Hematopoietic multipotent progenitor cell treated with erythropoietin and hydrocortisone succinate and interleukin-3 and kit ligand, for 17 days (in vitro differentiated cells): Measurements from ENCODE around the gene VIPR2.
"Not testable (repeated sequence)": the region's sequence is repeated elsewhere in the genome, so short reads cannot be mapped to it uniquely, and the experiment has no call there.

Experiments used
- DNase-seq: peaks from one replicate; pipeline ENCODE4 v3.0.0-alpha.2; 2015; ENCODE audit warnings: low spot score

The VIPR2 gene

GRCh38 chr7:159104188-159104920 is 40.3 kb downstream of the VIPR2 start:
- no peak for DNase-seq

GRCh38 chr7:159103382-159104187 is 41.1 kb downstream of the VIPR2 start:
- no peak for DNase-seq

- DNase-seq: no peak
Observed at GRCh38 chr7:159102681-159103381, 41.8 kb downstream of the VIPR2 start.

GRCh38 chr7:159101661-159102091 is 43.0 kb downstream of the VIPR2 start:
- not testable (repeated sequence) for DNase-seq

GRCh38 chr7:159101083-159101395 is 43.6 kb downstream of the VIPR2 start:
- DNase-seq: not testable (repeated sequence)

- not testable (repeated sequence) for DNase-seq
Observed at GRCh38 chr7:159100281-159101082, 44.2 kb downstream of the VIPR2 start.

- DNase-seq: no peak
Observed at GRCh38 chr7:159099711-159100231, 44.9 kb downstream of the VIPR2 start.

GRCh38 chr7:159098811-159099655 is 45.6 kb downstream of the VIPR2 start:
- no peak for DNase-seq

GRCh38 chr7:159098424-159098786 is 46.3 kb downstream of the VIPR2 start:
- DNase-seq: no peak

GRCh38 chr7:159097661-159098423 is 46.8 kb downstream of the VIPR2 start:
- DNase-seq: no peak

GRCh38 chr7:159096736-159097581 is 47.7 kb downstream of the VIPR2 start:
- DNase-seq: no peak

GRCh38 chr7:159095979-159096411 is 48.7 kb downstream of the VIPR2 start:
- no peak for DNase-seq

GRCh38 chr7:159094919-159095915 is 49.5 kb downstream of the VIPR2 start:
- no peak for DNase-seq

- no peak for DNase-seq
Observed at GRCh38 chr7:159094023-159094740, 50.5 kb downstream of the VIPR2 start.

- no peak for DNase-seq
Observed at GRCh38 chr7:159093351-159093971, 51.2 kb downstream of the VIPR2 start.

- DNase-seq: no peak
Observed at GRCh38 chr7:159092701-159093121, 52.0 kb downstream of the VIPR2 start.
